ENCODE data around the gene KRT85. TPM values are rescaled to one million over a fixed set of nuclear protein-coding genes. Genes with fewer than 3 reads are reported as not detected.

KRT85 gene
- total and polyA plus RNA-seq, 5 donors from 2014 or later = not detected

DNA sequence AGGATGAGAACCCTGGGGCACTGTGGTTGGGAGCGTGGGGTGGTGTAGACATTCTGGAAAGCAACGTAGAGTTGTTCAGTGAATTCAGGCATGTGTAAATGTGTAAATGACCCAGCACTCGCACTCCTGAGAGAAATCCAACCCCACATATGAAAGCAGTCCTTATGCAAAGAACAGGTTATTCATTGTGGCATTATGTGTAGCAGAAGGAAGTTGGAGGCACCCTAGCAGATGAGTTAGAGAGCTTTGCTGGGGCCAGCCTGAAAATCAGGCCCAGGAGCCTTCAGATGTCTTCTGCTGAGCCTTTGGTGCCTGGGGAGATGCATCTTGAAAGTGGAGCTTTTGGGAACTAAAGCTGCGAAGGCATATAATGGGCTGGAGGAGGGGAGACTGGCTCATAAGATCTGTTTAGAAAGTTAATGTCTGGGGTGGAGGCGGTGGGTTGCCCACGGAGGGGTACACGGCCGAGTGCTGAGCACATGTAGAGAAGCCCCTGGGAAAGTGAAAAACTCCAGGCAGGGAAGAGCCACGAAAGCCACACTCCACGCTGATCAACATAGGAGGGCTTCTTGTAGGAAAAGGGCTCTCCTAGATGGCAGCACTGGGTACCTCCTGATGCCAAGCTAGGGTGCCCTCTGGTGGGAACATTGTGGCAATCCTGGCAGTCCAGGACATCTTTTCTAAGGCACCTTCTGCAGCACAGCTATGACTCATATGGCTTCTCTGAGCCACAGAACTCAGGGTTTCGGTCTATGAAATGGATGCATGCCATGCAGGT lies 40.0 kb downstream of the KRT85 start:
- H3K36me3 ChIP-seq (ENCODE audit: control insufficient read depth, insufficient read depth, low read length) = no peaks in the 10 kb centered on the region
- no peak overlapping the region for H3K27ac ChIP-seq (ENCODE audit: insufficient read depth, low read length, poor library complexity, severe bottlenecking)
- H3K9me3 ChIP-seq (ENCODE audit: control insufficient read depth in 2 of 2, low read length in 2 of 2) = no peaks in the 10 kb centered on the region
- H3K9me3 Mint-ChIP-seq = no peaks in the 10 kb centered on the region
- H3K36me3 Mint-ChIP-seq = no peaks in the 10 kb centered on the region
- no peaks in the 10 kb centered on the region for H3K27me3 ChIP-seq (ENCODE audit: control insufficient read depth, insufficient read depth, low read length)
- H3K4me1 ChIP-seq (ENCODE audit: control insufficient read depth, insufficient read depth, low read length, poor library complexity, severe bottlenecking) = peaks cover 6% of the 10 kb centered on the region
- H3K4me3 ChIP-seq (ENCODE audit: low read depth, low read length) = no peak overlapping the region
- peaks cover 4 to 9% (median 7%) of the 10 kb centered on the region in 4 donors for H3K4me1 Mint-ChIP-seq
- DNase-seq = peak; percentile 55 to 88 (median 69)
- peak overlapping the region in 2 of 3 donors; percentile 37 to 38 for H3K27ac Mint-ChIP-seq
- peak; percentile 94 to 95 for ATAC-seq (ENCODE audit: low read depth in 2 of 2)
- H3K27me3 Mint-ChIP-seq = peaks cover 8% of the 10 kb centered on the region
- peak overlapping the region in 1 of 4 donors; percentile 2 for H3K4me3 Mint-ChIP-seq

DNA sequence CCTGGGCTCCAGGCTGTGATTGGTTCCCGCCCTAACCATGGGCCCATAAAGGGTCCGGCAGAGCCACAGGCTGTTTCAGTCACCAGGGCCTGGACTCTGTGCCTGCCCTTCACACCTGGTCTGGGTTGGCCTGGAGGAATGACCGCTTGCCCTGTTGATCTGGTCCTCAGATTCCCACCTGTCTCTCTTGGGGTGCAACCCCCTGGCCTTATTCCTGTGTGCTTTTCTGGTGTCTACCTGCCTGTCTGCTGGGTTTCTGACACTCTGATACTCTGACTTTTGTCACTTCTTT lies 43.2 kb downstream of the KRT85 start:
- no peaks in the 10 kb centered on the region for H3K36me3 ChIP-seq (ENCODE audit: control insufficient read depth, insufficient read depth, low read length)
- Mint-ChIP-seq H3K9me3 (peaks cover 0 to 3% (median 0%) of the 10 kb centered on the region in 7 donors), H3K36me3 (no peaks in the 10 kb centered on the region), H3K27ac (no peak overlapping the region), H3K4me3 (no peak overlapping the region), H3K27me3 (peaks cover 28% of the 10 kb centered on the region), H3K4me1 (peaks cover 4 to 9% (median 7%) of the 10 kb centered on the region in 4 donors)
- no peaks in the 10 kb centered on the region for H3K9me3 ChIP-seq (ENCODE audit: control insufficient read depth in 2 of 2, low read length in 2 of 2)
- no peak overlapping the region for H3K27ac ChIP-seq (ENCODE audit: insufficient read depth, low read length, poor library complexity, severe bottlenecking)
- no peaks in the 10 kb centered on the region for H3K27me3 ChIP-seq (ENCODE audit: control insufficient read depth, insufficient read depth, low read length)
- no peak overlapping the region for H3K4me3 ChIP-seq (ENCODE audit: low read depth, low read length)
- peaks cover 6% of the 10 kb centered on the region for H3K4me1 ChIP-seq (ENCODE audit: control insufficient read depth, insufficient read depth, low read length, poor library complexity, severe bottlenecking)
- ATAC-seq (ENCODE audit: low read depth in 2 of 2) = no peak
- no peak for DNase-seq

DNA sequence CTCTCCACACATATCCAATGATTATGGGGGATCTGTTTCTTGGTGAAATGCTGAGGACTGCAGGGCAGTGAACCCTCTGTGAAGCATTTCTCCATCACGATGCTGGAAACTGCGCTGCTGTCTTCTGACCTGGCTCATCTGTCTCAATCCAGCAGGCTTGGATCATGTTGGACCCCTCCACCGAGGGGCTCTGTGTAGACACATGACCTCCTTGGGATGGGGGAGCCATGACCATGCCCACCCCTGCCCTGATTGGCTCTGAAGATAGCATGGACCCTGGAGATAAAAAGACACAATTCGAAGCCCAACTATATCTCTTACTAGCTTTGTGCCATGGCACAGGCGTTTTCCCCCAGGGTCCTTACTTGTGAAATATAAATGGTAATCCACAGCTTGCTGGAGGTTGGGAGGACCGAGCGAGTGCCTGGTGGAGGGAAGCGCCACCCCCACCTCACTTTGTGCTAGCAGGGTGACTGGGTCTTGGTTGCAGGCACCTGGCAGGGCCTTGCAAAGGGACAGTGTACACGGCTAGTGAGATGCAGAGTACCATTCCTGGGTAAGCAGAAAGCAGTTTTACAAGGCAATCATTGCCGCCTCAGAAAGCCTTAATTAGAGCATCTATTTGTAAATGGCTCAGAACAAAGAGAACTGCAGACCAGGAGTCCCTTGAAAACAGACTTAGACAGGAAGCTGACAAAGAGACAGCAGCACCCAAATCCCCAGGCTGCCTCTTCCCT lies 43.7 kb downstream of the KRT85 start:
- H3K4me1 Mint-ChIP-seq = peaks cover 4 to 9% (median 7%) of the 10 kb centered on the region in 4 donors
- peaks cover 30% of the 10 kb centered on the region for H3K27me3 Mint-ChIP-seq
- DNase-seq = no peak
- H3K27ac Mint-ChIP-seq = no peak overlapping the region
- Histone ChIP-seq H3K27ac (ENCODE audit: insufficient read depth, low read length, poor library complexity, severe bottlenecking) (no peak overlapping the region), H3K9me3 (ENCODE audit: control insufficient read depth in 2 of 2, low read length in 2 of 2) (no peaks in the 10 kb centered on the region), H3K4me1 (ENCODE audit: control insufficient read depth, insufficient read depth, low read length, poor library complexity, severe bottlenecking) (peaks cover 6% of the 10 kb centered on the region), H3K36me3 (ENCODE audit: control insufficient read depth, insufficient read depth, low read length) (no peaks in the 10 kb centered on the region), H3K4me3 (ENCODE audit: low read depth, low read length) (no peak overlapping the region), H3K27me3 (ENCODE audit: control insufficient read depth, insufficient read depth, low read length) (no peaks in the 10 kb centered on the region)
- ATAC-seq (ENCODE audit: low read depth in 2 of 2) = no peak
- H3K4me3 Mint-ChIP-seq = no peak overlapping the region
- no peaks in the 10 kb centered on the region for H3K36me3 Mint-ChIP-seq
- H3K9me3 Mint-ChIP-seq = peaks cover 0 to 3% (median 0%) of the 10 kb centered on the region in 7 donors

DNA sequence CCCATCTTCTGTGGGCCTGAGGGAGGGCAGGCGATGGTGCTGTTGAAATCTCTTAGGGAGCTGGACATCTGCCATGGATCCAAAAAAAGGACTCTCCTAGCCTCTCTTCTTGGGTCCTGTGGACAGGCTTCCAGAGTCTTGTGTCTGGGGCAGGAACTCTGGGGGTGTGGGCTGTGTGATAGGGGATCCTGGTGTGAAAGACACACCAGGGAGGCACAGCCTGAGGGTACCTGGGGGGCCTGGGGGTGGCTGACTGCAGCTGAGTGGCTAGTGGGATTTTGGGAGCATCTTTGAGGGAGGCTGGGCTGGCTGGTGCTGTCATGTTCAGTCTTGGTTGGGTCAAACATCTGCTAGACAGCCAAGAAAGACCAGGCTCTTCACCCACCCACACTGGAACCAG lies 44.3 kb downstream of the KRT85 start:
- Histone ChIP-seq H3K9me3 (ENCODE audit: control insufficient read depth in 2 of 2, low read length in 2 of 2) (no peaks in the 10 kb centered on the region), H3K4me3 (ENCODE audit: low read depth, low read length) (no peak overlapping the region), H3K36me3 (ENCODE audit: control insufficient read depth, insufficient read depth, low read length) (no peaks in the 10 kb centered on the region), H3K4me1 (ENCODE audit: control insufficient read depth, insufficient read depth, low read length, poor library complexity, severe bottlenecking) (peaks cover 6% of the 10 kb centered on the region), H3K27ac (ENCODE audit: insufficient read depth, low read length, poor library complexity, severe bottlenecking) (no peak overlapping the region), H3K27me3 (ENCODE audit: control insufficient read depth, insufficient read depth, low read length) (no peaks in the 10 kb centered on the region)
- H3K27ac Mint-ChIP-seq = no peak overlapping the region
- peaks cover 30% of the 10 kb centered on the region for H3K27me3 Mint-ChIP-seq
- ATAC-seq (ENCODE audit: low read depth in 2 of 2) = no peak
- peaks cover 4 to 9% (median 7%) of the 10 kb centered on the region in 4 donors for H3K4me1 Mint-ChIP-seq
- no peak overlapping the region for H3K4me3 Mint-ChIP-seq
- no peaks in the 10 kb centered on the region for H3K36me3 Mint-ChIP-seq
- peaks cover 0 to 3% (median 0%) of the 10 kb centered on the region in 7 donors for H3K9me3 Mint-ChIP-seq
- DNase-seq = no peak

DNA sequence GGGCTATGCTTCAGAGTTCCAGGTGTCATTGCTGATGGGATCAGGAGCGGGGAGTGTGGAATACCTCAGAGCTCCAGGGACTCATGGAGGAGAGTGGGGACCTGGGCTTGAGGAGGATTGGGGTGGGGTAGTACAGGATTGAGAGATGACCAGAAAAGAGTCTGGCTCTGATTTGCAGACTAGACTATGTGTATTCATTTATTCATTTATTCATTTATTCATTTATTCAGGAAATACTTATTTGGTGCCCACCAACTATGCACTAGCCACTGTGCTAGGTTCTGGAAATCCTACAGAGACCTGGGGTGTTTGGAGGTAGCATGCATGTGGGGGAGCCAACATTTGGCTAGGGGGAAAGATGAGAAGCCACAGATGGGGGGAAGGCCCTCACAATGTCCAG lies 45.2 kb downstream of the KRT85 start:
- Histone ChIP-seq H3K4me3 (ENCODE audit: low read depth, low read length) (no peak overlapping the region), H3K4me1 (ENCODE audit: control insufficient read depth, insufficient read depth, low read length, poor library complexity, severe bottlenecking) (no peaks in the 10 kb centered on the region), H3K9me3 (ENCODE audit: control insufficient read depth in 2 of 2, low read length in 2 of 2) (no peaks in the 10 kb centered on the region), H3K27me3 (ENCODE audit: control insufficient read depth, insufficient read depth, low read length) (no peaks in the 10 kb centered on the region), H3K36me3 (ENCODE audit: control insufficient read depth, insufficient read depth, low read length) (no peaks in the 10 kb centered on the region), H3K27ac (ENCODE audit: insufficient read depth, low read length, poor library complexity, severe bottlenecking) (no peak overlapping the region)
- DNase-seq = no peak
- Mint-ChIP-seq H3K9me3 (peaks cover 0 to 3% (median 0%) of the 10 kb centered on the region in 7 donors), H3K36me3 (no peaks in the 10 kb centered on the region), H3K4me3 (no peak overlapping the region), H3K27me3 (peaks cover 30% of the 10 kb centered on the region), H3K27ac (no peak overlapping the region), H3K4me1 (peaks cover 0 to 4% (median under 1%) of the 10 kb centered on the region in 4 donors)
- ATAC-seq (ENCODE audit: low read depth in 2 of 2) = no peak

DNA sequence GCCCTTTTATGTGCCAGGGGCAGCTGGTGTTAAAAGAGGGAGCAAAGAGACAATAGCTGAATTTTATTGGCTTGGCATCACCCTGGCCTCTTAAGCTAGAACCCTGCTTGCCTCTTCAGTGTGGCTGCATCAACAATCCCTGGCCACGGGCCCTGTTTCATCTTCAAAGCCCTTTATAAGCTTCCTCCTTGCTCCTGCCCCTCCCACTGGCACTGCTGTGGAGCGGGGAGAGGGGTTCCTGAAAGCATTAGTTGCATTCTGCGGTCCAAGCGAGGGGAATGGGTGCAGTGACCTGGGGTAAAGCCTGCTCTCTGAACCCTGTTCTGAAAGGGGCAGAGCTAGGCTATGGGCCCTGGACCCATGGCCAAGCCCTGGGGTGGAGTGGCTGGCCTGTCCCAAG lies 45.9 kb downstream of the KRT85 start:
- Histone ChIP-seq H3K4me3 (ENCODE audit: low read depth, low read length) (no peak overlapping the region), H3K27me3 (ENCODE audit: control insufficient read depth, insufficient read depth, low read length) (no peaks in the 10 kb centered on the region), H3K4me1 (ENCODE audit: control insufficient read depth, insufficient read depth, low read length, poor library complexity, severe bottlenecking) (no peaks in the 10 kb centered on the region), H3K36me3 (ENCODE audit: control insufficient read depth, insufficient read depth, low read length) (no peaks in the 10 kb centered on the region), H3K27ac (ENCODE audit: insufficient read depth, low read length, poor library complexity, severe bottlenecking) (no peak overlapping the region), H3K9me3 (ENCODE audit: control insufficient read depth in 2 of 2, low read length in 2 of 2) (no peaks in the 10 kb centered on the region)
- DNase-seq (no peak), ATAC-seq (ENCODE audit: low read depth in 2 of 2) (no peak)
- no peak overlapping the region for H3K27ac Mint-ChIP-seq
- H3K36me3 Mint-ChIP-seq = no peaks in the 10 kb centered on the region
- H3K9me3 Mint-ChIP-seq = peaks cover 0 to 3% (median 0%) of the 10 kb centered on the region in 7 donors
- peaks cover 0 to 4% (median 0%) of the 10 kb centered on the region in 4 donors for H3K4me1 Mint-ChIP-seq
- peaks cover 30% of the 10 kb centered on the region for H3K27me3 Mint-ChIP-seq
- H3K4me3 Mint-ChIP-seq = no peak overlapping the region

DNA sequence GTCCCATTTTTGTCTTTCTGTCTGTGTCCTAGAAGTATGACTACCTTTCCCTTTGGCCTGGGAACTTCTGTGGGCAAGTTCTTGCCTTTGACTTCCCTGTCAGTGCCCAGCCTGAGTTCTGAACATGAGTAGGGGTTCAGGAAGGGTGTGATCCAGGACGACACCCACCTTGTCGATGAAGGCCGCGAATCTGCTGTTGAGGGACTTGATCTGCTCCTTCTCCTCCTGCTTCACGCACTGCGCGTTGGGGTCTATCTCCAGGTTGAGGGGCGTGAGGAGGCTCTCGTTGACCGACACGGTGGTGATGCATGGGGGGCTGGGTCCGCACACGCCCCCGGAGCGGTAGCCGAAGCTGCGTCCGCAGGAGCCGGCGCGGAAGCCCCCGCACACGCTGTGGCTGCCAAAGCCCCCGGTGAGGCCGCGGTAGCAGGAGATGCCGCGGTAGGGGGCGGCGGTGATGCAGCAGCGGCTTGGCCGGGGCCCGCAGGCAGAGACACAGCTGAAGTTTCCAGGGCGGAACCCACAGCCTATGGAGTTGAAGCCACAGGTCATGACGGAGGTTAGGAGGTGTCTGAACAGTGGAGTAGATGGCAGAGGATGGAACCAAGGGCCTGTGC lies 46.4 kb downstream of the KRT85 start, which contains the start of gene KRT83:
Gene KRT83, minus strand, starts transcription at position 615 of the 617 bp plus-strand sequence. Its CDS starts 63 bp downstream, at position 552.
- H3K27me3 ChIP-seq (ENCODE audit: control insufficient read depth, insufficient read depth, low read length) = no peaks in the 10 kb centered on the region
- ATAC-seq (ENCODE audit: low read depth in 2 of 2) = no peak
- no peak within 1 kb of the TSS for H3K4me3 ChIP-seq (ENCODE audit: low read depth, low read length)
- Mint-ChIP-seq H3K4me3 (no peak within 1 kb of the TSS), H3K27me3 (peaks cover 30% of the 10 kb centered on the region), H3K4me1 (peaks cover 0 to 4% (median 0%) of the 10 kb centered on the region in 4 donors), H3K27ac (no peak within 1 kb of the TSS), H3K9me3 (peaks cover 0 to 3% (median 0%) of the 10 kb centered on the region in 7 donors), H3K36me3 (no peaks in the 10 kb centered on the region)
- no peaks in the 10 kb centered on the region for H3K9me3 ChIP-seq (ENCODE audit: control insufficient read depth in 2 of 2, low read length in 2 of 2)
- no peaks in the 10 kb centered on the region for H3K4me1 ChIP-seq (ENCODE audit: control insufficient read depth, insufficient read depth, low read length, poor library complexity, severe bottlenecking)
- no peak within 1 kb of the TSS for H3K27ac ChIP-seq (ENCODE audit: insufficient read depth, low read length, poor library complexity, severe bottlenecking)
- H3K36me3 ChIP-seq (ENCODE audit: control insufficient read depth, insufficient read depth, low read length) = no peaks in the 10 kb centered on the region
- no peak for DNase-seq
